Measurements from ENCODE around the gene LRRC72.
"Not testable (repeated sequence)": the region's sequence is repeated elsewhere in the genome, so short reads cannot be mapped to it uniquely, and the experiment has no call there.

The LRRC72 gene

DNA sequence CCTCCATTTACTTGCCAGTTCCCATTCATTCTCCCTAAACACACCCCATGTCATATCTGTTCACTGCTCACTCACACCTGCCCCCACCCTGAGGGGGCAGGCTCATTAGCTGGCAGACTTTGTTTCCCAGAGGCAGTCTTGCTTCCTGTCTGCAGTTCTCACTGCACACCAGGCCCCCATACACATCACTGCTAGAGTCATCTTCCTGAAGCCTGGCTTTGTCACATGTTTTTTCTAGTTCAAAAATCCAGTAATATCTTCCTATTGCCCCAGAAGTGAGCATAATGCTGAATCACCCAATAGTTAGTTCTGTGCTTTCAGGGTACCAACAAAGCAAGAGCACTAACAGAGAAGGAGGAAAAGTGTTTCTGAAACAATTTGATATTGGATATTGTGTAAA, 1.9 kb downstream of the LRRC72 start:
- no peak for DNase-seq (ENCODE audit: low read depth, low spot score)

DNA sequence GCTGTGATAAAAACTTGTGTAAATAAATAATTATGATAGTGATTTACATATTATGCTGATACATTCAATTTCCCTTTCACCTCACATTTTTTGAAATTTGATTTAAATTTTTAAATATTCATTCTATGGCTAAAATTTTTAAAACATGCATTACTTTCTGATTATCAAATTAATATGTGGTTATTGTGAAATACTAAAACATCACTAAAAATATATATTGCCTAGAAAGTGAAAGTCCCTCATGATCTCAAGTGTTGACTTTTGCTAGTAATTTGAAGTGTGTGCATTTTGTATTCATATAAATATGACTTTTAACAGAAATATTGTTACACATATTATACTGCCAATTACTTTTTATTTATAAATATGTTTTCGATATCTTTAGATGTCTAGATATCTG, 3.1 kb downstream of the LRRC72 start:
- DNase-seq (ENCODE audit: low read depth, low spot score), result no peak

DNA sequence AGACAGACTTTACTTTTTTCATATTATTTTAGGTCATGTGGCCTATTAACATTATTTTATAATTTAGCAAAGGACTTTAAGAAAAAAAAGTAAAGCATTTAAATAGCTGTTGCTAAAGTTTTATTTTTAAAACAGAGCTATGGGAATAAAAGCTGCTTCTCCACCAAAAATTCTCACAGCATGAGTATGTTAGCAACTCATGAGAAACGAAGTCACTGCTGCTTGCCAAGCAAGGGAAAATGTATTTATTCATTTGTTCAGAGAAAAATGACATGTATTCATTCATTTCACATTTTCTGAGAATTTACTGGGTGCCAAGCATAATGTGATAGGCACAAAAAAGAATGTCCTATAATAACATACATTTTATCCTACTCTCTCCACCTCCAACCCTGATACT, 5.1 kb downstream of the LRRC72 start:
- DNase-seq (ENCODE audit: low read depth, low spot score), result no peak

DNA sequence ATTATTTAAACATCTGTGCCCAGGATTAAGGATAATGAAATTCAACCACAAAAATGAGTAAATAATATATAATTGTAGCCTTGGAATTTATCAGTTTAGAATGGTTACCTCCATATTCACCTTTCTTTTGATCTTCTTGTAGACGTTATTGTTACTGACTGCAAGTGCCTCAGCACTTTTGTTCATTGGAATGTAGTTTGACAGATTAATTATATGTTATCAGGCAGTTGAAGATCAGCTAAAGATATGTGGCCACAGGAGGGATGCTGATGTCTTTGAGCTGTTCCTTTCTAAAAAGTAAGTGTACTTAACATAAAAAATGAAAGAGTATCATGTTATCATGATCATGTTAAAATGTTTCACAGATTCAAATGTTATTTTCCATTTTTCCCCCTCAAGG, 5.6 kb downstream of the LRRC72 start:
- no peak for DNase-seq (ENCODE audit: low read depth, low spot score)

- DNase-seq (ENCODE audit: low read depth, low spot score), result no peak
Measured at GRCh38 chr7:16535500-16535899, 8.9 kb downstream of the LRRC72 start.

- DNase-seq (ENCODE audit: low read depth, low spot score), result not testable (repeated sequence)
Measured at GRCh38 chr7:16540559-16540958, 13.9 kb downstream of the LRRC72 start.

GRCh38 chr7:16542401-16542800, 15.8 kb downstream of the LRRC72 start:
- DNase-seq (ENCODE audit: low read depth, low spot score), result no peak

DNA sequence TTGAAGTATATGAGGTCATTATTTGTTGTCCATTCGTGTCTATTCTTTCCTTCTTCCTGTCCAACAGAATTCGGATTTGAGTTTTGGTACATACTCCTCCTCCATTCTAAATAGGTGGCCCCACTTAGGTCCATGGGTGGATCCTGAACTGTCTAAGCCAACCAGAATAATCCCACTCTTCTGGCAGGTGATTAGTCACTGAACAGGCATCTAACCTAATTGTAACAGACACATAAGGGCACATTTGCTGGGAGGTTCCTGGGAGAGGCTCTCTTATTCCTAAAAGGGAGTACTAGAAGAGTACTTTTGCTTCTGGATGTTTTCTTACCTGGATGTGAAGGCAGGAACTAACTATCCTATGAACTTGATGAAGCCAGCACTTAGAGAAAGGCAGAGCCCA, 16.8 kb downstream of the LRRC72 start:
- DNase-seq (ENCODE audit: low read depth, low spot score), result no peak

- no peak for DNase-seq (ENCODE audit: low read depth, low spot score)
Measured at GRCh38 chr7:16546921-16547505, 20.4 kb downstream of the LRRC72 start.

GRCh38 chr7:16548428-16548827, 21.8 kb downstream of the LRRC72 start:
- no peak for DNase-seq (ENCODE audit: low read depth, low spot score)

- DNase-seq (ENCODE audit: low read depth, low spot score), result no peak
Measured at GRCh38 chr7:16550671-16551070, 24.0 kb downstream of the LRRC72 start.

DNA sequence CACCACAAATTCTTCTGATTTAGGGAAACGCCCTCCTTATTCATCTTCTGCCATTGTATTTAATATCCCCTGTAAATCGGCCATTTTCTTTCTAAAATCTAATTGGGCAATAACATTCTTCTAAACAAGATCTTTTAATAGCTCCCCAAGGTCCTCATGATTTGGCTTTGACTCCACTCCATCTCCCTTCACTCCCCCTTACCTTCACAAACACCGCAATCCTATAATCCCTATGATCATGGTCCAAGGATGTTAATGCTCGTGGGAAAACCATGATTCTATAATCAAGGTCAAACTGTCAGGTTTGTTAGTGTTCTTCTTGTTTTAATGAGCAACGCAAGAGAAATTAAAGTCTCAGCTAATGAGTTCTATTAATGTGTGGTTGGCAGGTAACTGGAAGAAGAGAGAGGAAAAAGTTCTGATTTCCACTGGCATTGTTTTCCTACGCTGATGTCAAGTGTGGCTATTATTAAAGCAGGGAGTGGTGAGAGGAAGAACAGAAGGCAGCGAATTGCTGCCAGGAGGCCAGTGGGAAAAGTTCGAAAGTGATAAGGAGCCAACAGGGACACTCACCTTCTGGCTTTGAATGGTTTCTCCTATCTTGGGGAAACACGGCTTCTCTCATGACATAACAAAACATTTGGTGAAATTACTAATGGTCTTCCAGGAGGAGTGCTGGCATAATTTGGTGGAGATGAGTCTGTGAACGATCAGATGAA, 28.1 kb downstream of the LRRC72 start:
- DNase-seq (ENCODE audit: low read depth, low spot score), result no peak

- no peak for DNase-seq (ENCODE audit: low read depth, low spot score)
Measured at GRCh38 chr7:16556359-16556758, 29.7 kb downstream of the LRRC72 start.

DNA sequence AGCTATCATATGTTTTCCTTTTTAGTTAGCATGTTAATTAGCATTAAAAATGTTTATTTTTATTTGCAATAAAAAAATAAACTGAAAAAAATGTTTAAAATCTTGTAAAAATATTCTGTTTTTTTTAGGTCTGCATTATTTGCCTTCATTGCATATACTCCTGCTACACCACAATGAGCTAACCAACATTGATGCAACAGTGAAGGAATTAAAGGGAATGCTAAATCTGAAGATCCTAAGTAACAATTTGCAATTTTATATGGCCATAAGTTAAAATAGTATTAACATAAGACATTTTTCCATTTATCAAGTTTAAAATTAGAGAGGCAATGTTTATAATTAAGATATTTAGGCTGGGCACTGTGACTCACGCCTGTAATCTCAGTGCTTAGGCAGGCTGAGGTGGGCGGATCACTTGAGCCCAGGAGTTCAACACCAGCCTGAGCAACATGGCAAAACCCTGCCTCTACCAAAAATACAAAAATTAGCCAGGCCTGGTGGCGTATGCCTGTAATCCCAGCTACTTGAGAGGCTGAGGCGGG, 32.2 kb downstream of the LRRC72 start:
- DNase-seq (ENCODE audit: low read depth, low spot score), result no peak

DNA sequence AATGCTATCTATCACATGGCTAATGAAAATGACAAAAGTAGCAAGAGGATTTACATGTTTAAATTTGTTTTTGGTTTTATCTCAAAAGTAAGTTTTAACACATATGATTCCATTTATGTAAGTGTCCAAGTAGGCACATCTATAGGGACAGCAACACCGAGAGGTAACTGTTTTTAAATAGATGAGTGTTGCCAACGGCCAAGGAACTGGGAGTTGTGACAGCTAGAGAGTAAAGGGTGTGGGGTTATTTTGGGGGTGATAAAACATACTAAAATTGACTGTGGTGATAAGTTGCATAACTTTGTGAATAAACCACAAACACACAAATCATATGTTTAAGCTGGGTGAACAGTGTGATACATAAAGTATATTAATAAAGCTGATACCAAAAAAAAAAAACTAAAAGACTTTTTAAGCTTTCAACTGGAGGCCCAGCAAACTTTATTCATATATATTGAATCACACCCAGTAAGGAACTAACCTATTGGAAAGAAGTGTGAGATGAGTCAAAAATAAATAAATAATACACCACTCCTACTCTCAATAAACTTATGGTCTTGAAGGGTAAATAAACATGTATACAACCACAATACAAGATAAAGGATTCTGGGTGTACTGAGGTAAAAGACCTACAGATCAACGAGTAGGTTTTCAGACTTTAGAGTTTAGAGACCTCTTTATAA, 33.0 kb downstream of the LRRC72 start:
- DNase-seq (ENCODE audit: low read depth, low spot score), result no peak

- DNase-seq (ENCODE audit: low read depth, low spot score), result no peak
Measured at GRCh38 chr7:16561943-16562342, 35.3 kb downstream of the LRRC72 start.

GRCh38 chr7:16562456-16563220, 36.0 kb downstream of the LRRC72 start:
- no peak for DNase-seq (ENCODE audit: low read depth, low spot score)

DNA sequence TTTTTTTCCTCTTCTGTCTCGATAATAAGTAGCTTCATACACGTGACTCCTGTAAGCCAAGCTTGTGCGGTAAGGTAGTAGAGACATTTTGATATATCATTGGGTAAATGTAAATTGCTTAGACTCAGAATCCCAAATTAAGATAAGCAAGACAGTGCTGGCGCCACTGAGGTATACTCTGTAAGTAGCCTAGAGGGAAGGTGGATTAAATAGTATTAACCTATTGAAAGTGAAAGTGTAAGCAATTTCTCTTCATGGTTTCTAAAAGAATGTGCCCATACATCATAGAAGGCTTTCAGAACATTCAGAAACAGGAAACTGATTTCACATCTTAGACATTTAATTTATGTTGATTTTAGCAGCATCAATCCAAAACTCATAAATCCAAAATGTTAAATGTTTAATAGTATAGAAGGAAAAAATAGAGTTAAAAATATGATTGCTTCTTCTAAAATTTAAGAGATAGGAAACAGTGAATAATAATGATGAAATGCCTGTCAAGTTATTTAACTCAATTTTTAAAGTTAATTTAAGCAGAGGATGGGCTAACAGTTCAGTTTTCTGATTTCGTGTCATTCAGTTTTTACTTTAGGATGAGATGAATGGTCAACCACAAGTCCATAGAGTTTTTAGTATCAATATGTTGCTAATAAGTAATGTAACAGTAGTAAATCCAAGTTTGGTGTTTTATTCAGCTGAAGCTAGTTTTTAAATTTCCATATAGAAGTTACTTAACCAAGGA, 36.8 kb downstream of the LRRC72 start:
- DNase-seq (ENCODE audit: low read depth, low spot score), result no peak

GRCh38 chr7:16564023-16564380, 37.4 kb downstream of the LRRC72 start:
- DNase-seq (ENCODE audit: low read depth, low spot score), result no peak

DNA sequence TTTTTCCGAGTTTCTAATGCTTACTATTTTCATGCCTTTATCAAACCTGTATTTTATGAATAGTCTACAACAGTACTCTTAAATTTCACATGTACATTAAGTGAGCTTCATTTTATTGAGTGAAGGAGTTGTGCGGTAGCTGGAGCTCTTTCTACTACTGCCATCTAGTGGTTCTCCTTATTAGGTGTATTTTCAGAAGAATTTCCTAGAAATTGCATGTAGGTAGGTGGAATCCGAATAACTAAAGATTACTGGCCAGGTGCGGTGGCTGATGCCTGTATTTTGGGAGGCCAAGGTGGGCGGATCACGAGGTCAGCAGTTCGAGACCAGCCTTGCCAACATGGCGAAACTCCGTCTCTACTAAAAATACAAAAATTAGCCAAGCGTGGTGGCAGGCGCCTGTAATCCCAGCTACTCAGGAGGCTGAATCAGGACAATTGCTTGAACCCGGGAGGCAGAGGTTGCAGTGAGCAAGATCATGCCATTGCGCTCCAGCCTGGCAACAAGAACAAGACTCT, 38.3 kb downstream of the LRRC72 start:
- peak; percentile 15 for DNase-seq (ENCODE audit: low read depth, low spot score)

DNA sequence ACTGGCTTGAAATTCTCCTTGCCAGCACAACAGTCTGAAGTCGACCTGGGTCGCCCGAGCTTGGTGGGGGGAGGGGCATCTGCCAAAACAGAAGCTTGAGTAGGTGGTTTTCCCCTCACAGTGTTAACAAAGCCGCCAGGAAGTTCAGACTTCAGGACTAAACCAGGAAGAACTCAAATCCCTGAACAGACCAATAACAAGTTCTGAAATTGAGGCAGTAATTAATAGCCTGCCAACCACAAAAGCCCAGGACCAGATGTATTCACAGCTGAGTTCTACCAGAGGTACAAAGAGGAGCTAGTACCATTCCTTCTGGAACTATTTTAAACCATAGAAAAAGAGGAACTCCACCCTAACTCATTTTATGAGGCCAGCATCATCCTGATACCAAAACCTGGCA, 45.3 kb downstream of the LRRC72 start:
- DNase-seq (ENCODE audit: low read depth, low spot score), result no peak
